Measurements from ENCODE around the gene AGRN. TPM values are rescaled to one million over a fixed set of nuclear protein-coding genes. Genes with fewer than 3 reads are reported as not detected.

AGRN gene
- total RNA-seq, 1 donor: 95.9 TPM

- TF ChIP-seq, protein P1, sequence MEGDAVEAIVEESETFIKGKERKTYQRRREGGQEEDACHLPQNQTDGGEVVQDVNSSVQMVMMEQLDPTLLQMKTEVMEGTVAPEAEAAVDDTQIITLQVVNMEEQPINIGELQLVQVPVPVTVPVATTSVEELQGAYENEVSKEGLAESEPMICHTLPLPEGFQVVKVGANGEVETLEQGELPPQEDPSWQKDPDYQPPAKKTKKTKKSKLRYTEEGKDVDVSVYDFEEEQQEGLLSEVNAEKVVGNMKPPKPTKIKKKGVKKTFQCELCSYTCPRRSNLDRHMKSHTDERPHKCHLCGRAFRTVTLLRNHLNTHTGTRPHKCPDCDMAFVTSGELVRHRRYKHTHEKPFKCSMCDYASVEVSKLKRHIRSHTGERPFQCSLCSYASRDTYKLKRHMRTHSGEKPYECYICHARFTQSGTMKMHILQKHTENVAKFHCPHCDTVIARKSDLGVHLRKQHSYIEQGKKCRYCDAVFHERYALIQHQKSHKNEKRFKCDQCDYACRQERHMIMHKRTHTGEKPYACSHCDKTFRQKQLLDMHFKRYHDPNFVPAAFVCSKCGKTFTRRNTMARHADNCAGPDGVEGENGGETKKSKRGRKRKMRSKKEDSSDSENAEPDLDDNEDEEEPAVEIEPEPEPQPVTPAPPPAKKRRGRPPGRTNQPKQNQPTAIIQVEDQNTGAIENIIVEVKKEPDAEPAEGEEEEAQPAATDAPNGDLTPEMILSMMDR (IDR thresholded peaks at IDR 0.05; ENCODE audit: insufficient read depth, low read depth, low read length): no peak
- no peak for DNase-seq (ENCODE audit: low read depth)
- no peak overlapping the region for H3K4me3 ChIP-seq (ENCODE audit: low read depth, low read length)
These were observed 22.9 kb downstream of the AGRN start for GRCh38 chr1:1042835-1043234.

- no peak for DNase-seq (ENCODE audit: low read depth)
- H3K4me3 ChIP-seq (ENCODE audit: low read depth, low read length): no peak overlapping the region
- TF ChIP-seq, protein P1 (IDR thresholded peaks at IDR 0.05; ENCODE audit: insufficient read depth, low read depth, low read length): no peak
These were observed 23.5 kb downstream of the AGRN start for GRCh38 chr1:1043411-1043810.

- TF ChIP-seq, protein P1 (IDR thresholded peaks at IDR 0.05; ENCODE audit: insufficient read depth, low read depth, low read length): no peak
- no peak overlapping the region for H3K4me3 ChIP-seq (ENCODE audit: low read depth, low read length)
- DNase-seq (ENCODE audit: low read depth): no peak
These were observed 24.0 kb downstream of the AGRN start for GRCh38 chr1:1043921-1044320.

GRCh38 chr1:1044455-1045078 is 24.6 kb downstream of the AGRN start:
- no peak for DNase-seq (ENCODE audit: low read depth)

DNA sequence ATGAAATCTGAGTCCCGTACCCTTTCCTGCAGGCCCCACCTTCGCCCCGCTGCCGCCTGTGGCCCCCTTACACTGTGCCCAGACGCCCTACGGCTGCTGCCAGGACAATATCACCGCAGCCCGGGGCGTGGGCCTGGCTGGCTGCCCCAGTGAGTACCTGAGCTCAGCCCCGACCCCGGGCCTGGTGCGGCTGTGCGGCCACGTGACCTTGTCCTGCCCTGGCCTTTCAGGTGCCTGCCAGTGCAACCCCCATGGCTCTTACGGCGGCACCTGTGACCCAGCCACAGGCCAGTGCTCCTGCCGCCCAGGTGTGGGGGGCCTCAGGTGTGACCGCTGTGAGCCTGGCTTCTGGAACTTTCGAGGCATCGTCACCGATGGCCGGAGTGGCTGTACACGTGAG is 25.2 kb downstream of the AGRN start:
- no peak overlapping the region for H3K4me3 ChIP-seq (ENCODE audit: low read depth, low read length)
- TF ChIP-seq, protein P1 (IDR thresholded peaks at IDR 0.05; ENCODE audit: insufficient read depth, low read depth, low read length): no peak
- no peak for DNase-seq (ENCODE audit: low read depth)

More at GRCh38 chr1:1044455-1045078, 24.6 kb downstream of the AGRN start:
- TF ChIP-seq, protein P1 (IDR thresholded peaks at IDR 0.05; ENCODE audit: insufficient read depth, low read depth, low read length): no peak
- no peak overlapping the region for H3K4me3 ChIP-seq (ENCODE audit: low read depth, low read length)

DNA sequence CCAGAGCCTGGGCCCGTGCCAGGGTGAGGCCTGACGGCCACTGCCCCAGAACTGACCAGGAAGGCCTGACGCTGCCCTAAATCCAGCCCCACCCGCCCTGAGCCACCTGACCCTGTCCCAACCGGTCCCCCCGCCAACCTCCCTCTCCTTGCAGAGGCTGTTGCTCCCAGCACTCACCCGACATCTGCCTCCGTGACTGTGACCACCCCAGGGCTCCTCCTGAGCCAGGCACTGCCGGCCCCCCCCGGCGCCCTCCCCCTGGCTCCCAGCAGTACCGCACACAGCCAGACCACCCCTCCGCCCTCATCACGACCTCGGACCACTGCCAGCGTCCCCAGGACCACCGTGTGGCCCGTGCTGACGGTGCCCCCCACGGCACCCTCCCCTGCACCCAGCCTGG is 26.3 kb downstream of the AGRN start:
- no peak overlapping the region for H3K4me3 ChIP-seq (ENCODE audit: low read depth, low read length)
- DNase-seq (ENCODE audit: low read depth): no peak
- TF ChIP-seq, protein P1 (IDR thresholded peaks at IDR 0.05; ENCODE audit: insufficient read depth, low read depth, low read length): no peak

- TF ChIP-seq, protein P1 (IDR thresholded peaks at IDR 0.05; ENCODE audit: insufficient read depth, low read depth, low read length): no peak
- no peak overlapping the region for H3K4me3 ChIP-seq (ENCODE audit: low read depth, low read length)
- no peak for DNase-seq (ENCODE audit: low read depth)
These were observed 26.8 kb downstream of the AGRN start for GRCh38 chr1:1046767-1047166.

Measured in fibroblast of villous mesenchyme (primary cell).